Vagina (tissue), 2 donors: Measurements from ENCODE around the gene ZNF219. TPM values are rescaled to one million over a fixed set of nuclear protein-coding genes. Genes with fewer than 3 reads are reported as not detected.

ENCODE experiments used
- DNase-seq, 2 donors: peaks; one replicate each; pipeline ENCODE4 v3.0.0-alpha.2; 2017; ENCODE audit errors: extremely low spot score in 2 of 2
- H3K27ac ChIP-seq: fragments of 200-600 bp; sonication (generic); one replicate; pipeline ENCODE4 v1.5.1; 2019
- H3K27me3 ChIP-seq: fragments of 200-600 bp; sonication (generic); one replicate; pipeline ENCODE4 v1.5.1; 2019
- H3K36me3 ChIP-seq, 2 donors: fragments of 200-600 bp; sonication (generic); one replicate each; pipeline ENCODE4 v1.5.1; 2017 to 2019
- H3K4me1 ChIP-seq: fragments of 200-600 bp; sonication (generic); one replicate; pipeline ENCODE4 v1.5.1; 2019
- H3K4me3 ChIP-seq, 2 donors: fragments of 200-600 bp; sonication (generic); 1 replicate in 1 of 2; 2 replicates in 1 of 2; pipeline ENCODE4 v1.5.1; 2016 to 2019
- H3K9me3 ChIP-seq: fragments of 200-600 bp; sonication (generic); one replicate; pipeline ENCODE4 v1.5.1; 2019
- CTCF ChIP-seq, 3 experiments: fragments of 450-650 bp in 2 of 3; fragments of 200-600 bp in 1 of 3; sonication (generic) in 1 of 3; IDR thresholded peaks; one replicate each; pipeline ENCODE4 v1.5.1; 2017 to 2019; ENCODE audit warnings: antibody characterized with exemption in 3 of 3, mild to moderate bottlenecking in 2 of 3, moderate library complexity in 2 of 3
- POLR2A ChIP-seq, 2 donors: fragments of 450-650 bp; IDR thresholded peaks; one replicate each; pipeline ENCODE4 v1.6.1; 2017; ENCODE audit warnings: antibody characterized with exemption in 2 of 2, mild to moderate bottlenecking in 2 of 2, moderate library complexity in 2 of 2
- POLR2AphosphoS5 ChIP-seq, 2 donors: sonication (generic); formaldehyde crosslinking; IDR thresholded peaks; one replicate each; pipeline ENCODE4 v1.9.0; 2017; ENCODE audit warnings: antibody characterized with exemption in 2 of 2, mild to moderate bottlenecking in 2 of 2, low read depth in 1 of 2; ENCODE audit not compliant: insufficient read depth in 1 of 2
- intact Hi-C: fragments of 100-400 bp; cut with DNase I; formaldehyde crosslinking; loops from one replicate; pipeline ENCODE4 v1.15.1; 2023
- total RNA-seq: library from RNA; depleted of rRNA; stranded (reverse); fragments of >200 nt; gene quantifications from one replicate; pipeline ENCODE4 v1.2.3, GENCODE V29; 2016

The ZNF219 gene
- total RNA-seq, 1 donor from 2014 or later: 69.2 TPM

GRCh38 chr14:21071225-21072030 is 27.0 kb downstream of the ZNF219 start:
- H3K4me1 ChIP-seq: peaks cover 61% of the 10 kb centered on the region
- DNase-seq: peak in 1 of 2 donors; percentile 93

DNA sequence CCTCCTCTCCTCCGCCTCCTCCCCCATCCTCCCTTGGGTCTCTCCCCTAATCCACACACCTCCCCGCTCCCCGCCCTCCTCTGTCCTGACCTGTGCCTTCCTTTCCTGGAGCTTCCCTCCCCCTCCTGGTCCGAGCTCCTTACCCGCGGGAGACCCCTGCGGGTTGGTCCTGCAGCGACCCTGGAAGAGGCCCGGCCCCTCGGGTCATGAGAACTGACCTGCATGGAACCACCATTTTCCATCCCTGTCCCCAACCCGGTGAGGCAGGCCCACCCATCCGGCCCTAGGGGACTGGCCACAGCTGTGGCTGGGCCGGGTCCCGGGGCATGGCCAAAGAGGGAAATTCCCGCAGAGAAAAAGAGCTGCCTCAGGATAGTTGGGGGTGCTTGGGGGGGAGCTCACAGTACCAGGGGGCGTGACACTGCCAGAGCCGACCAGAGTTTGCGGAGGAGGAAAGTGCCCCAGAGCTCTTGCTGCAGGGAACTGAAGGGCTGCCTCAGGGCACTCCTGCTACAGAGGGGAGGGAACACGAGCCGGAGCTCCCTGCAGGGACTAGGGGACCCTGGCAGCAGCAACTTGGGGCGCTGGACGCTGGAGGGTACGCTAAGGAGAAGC is 27.7 kb downstream of the ZNF219 start:
- peaks cover 61% of the 10 kb centered on the region for H3K4me1 ChIP-seq
- H3K9me3 ChIP-seq: no peaks in the 10 kb centered on the region
- H3K27me3 ChIP-seq: no peaks in the 10 kb centered on the region
- DNase-seq: no peak
- peaks cover 0 to 16% of the 10 kb centered on the region in 2 donors for H3K36me3 ChIP-seq
- peak overlapping the region; percentile 71 to 73 for H3K4me3 ChIP-seq
- no peak for TF ChIP-seq POLR2A (IDR thresholded peaks at IDR 0.05)
- no peak for TF ChIP-seq POLR2AphosphoS5 (IDR thresholded peaks at IDR 0.05; ENCODE audit: insufficient read depth in 1 of 2, low read depth in 1 of 2)
- TF ChIP-seq CTCF (IDR thresholded peaks at IDR 0.05): no peak
- H3K27ac ChIP-seq: peak overlapping the region; percentile 95
- intact Hi-C loops: no loop called here

More at GRCh38 chr14:21071225-21072030, 27.0 kb downstream of the ZNF219 start:
- TF ChIP-seq POLR2AphosphoS5 (IDR thresholded peaks at IDR 0.05; ENCODE audit: insufficient read depth in 1 of 2, low read depth in 1 of 2): peak in 1 of 2 donors; percentile 79
- peak in 1 of 2 donors; percentile 43 for TF ChIP-seq POLR2A (IDR thresholded peaks at IDR 0.05)
- TF ChIP-seq CTCF (IDR thresholded peaks at IDR 0.05): no peak
- no peaks in the 10 kb centered on the region for H3K27me3 ChIP-seq
- H3K27ac ChIP-seq: peak overlapping the region; percentile 95
- H3K36me3 ChIP-seq: peaks cover 0 to 23% of the 10 kb centered on the region in 2 donors
- intact Hi-C loops: no loop called here
- H3K4me3 ChIP-seq: peak overlapping the region; percentile 71 to 73
- no peaks in the 10 kb centered on the region for H3K9me3 ChIP-seq

GRCh38 chr14:21070083-21070609 is 28.3 kb downstream of the ZNF219 start, which contains the start of gene ARHGEF40:
ARHGEF40 (plus strand) TSS chr14:21070304; CDS start chr14:21070397, 93 bp downstream.
- Histone ChIP-seq H3K9me3 (no peaks in the 10 kb centered on the region), H3K4me3 (peak within 1 kb of the TSS; percentile 71 to 73), H3K27ac (peak within 1 kb of the TSS; percentile 95), H3K4me1 (peaks cover 59% of the 10 kb centered on the region), H3K36me3 (peaks cover 0 to 10% of the 10 kb centered on the region in 2 donors), H3K27me3 (no peaks in the 10 kb centered on the region)
- TF ChIP-seq POLR2AphosphoS5 (IDR thresholded peaks at IDR 0.05; ENCODE audit: insufficient read depth in 1 of 2, low read depth in 1 of 2): no peak
- TF ChIP-seq POLR2A (IDR thresholded peaks at IDR 0.05): no peak
- TF ChIP-seq CTCF (IDR thresholded peaks at IDR 0.05): no peak
- no peak for DNase-seq
- intact Hi-C loops: no loop called here

DNA sequence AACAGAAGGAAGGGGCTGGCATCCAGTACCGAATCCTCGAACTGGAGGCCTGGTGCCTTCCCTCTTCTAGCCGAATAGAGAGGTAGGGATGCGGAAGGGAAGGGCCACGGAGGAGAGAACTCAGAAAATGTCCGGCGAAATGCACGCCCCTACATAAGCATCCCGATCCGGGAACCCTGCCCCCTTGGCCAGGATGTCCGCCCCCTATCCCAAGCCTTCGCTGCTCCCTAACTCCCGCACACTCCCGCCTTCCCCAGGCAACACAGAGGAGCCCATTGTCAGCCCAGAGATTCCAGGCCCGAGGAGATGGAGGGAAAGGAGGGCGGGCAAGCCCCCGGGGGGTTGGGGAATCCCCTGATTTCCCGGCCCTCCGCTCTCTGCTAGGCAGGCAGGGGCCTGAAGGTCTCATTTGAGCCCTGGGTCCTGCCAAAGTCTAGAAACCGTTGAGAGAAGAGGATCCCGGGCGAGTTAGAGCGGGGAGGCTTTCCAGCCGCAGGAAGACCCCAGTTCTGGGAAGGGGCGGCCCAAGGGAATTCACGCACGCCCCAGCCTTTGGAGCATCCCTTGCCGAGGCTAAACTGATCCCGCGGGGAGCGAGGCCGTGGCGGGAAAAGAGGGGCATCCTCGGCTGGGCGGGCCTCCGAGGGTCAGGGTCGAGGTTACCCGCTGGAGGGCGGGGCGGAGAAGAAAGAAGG is 28.9 kb downstream of the ZNF219 start:
- Histone ChIP-seq H3K27ac (peak overlapping the region; percentile 95), H3K27me3 (no peaks in the 10 kb centered on the region), H3K4me3 (peak overlapping the region; percentile 71 to 73), H3K36me3 (peaks cover 0 to 6% of the 10 kb centered on the region in 2 donors), H3K4me1 (peaks cover 53% of the 10 kb centered on the region), H3K9me3 (no peaks in the 10 kb centered on the region)
- intact Hi-C loops: loop anchor here (1.0 kb wide), 1 partner anchor 35 kb away; no protein-coding TSS in a partner anchor
- TF ChIP-seq POLR2A (IDR thresholded peaks at IDR 0.05): no peak
- no peak for TF ChIP-seq CTCF (IDR thresholded peaks at IDR 0.05)
- TF ChIP-seq POLR2AphosphoS5 (IDR thresholded peaks at IDR 0.05; ENCODE audit: insufficient read depth in 1 of 2, low read depth in 1 of 2): no peak
- no peak for DNase-seq
